GM06990 (cell line): ENCODE results near the gene ERC1.
"Not testable (repeated sequence)": the region's sequence is repeated elsewhere in the genome, so short reads cannot be mapped to it uniquely, and the experiment has no call there.

Experiments
- DNase-seq: peaks from one replicate; pipeline ENCODE4 v3.0.0-alpha.2; 2011; ENCODE audit not compliant: insufficient read length; ENCODE audit errors: extremely low read depth
- H3K27me3 ChIP-seq: replicated peaks from 2 replicates; pipeline ENCODE4 v1.6.0; 2011; ENCODE audit warnings: low read length; ENCODE audit not compliant: control insufficient read depth, insufficient read depth
- H3K36me3 ChIP-seq: 2 replicates; pipeline ENCODE4 v1.5.1; 2011; ENCODE audit warnings: low read length; ENCODE audit not compliant: control insufficient read depth, insufficient read depth
- H3K4me3 ChIP-seq: replicated peaks from 2 replicates; pipeline ENCODE4 v1.5.1; 2011; ENCODE audit warnings: low read depth, mild to moderate bottlenecking, control low read depth, low read length
- CTCF ChIP-seq: IDR thresholded peaks from 2 replicates; pipeline ENCODE4 v1.5.1; 2011; ENCODE audit warnings: low read length, control low read depth, mild to moderate bottlenecking, inconsistent platforms; ENCODE audit not compliant: insufficient read depth, poor library complexity, severe bottlenecking

The ERC1 gene

GRCh38 chr12:1099158-1099557 lies 108.1 kb downstream of the ERC1 start:
- no peaks in the 10 kb centered on the region for H3K27me3 ChIP-seq
- DNase-seq, result peak; percentile 54
- no peaks in the 10 kb centered on the region for H3K36me3 ChIP-seq
- H3K4me3 ChIP-seq, result no peak overlapping the region
- no peak for TF ChIP-seq CTCF

- H3K36me3 ChIP-seq, H3K4me3 ChIP-seq, DNase-seq, H3K27me3 ChIP-seq: not testable (repeated sequence)
These were observed 108.6 kb downstream of the ERC1 start for GRCh38 chr12:1099618-1100017.

GRCh38 chr12:1102115-1102514 lies 111.1 kb downstream of the ERC1 start:
- H3K27me3 ChIP-seq, result no peaks in the 10 kb centered on the region
- no peak overlapping the region for H3K4me3 ChIP-seq
- no peak for TF ChIP-seq CTCF
- no peaks in the 10 kb centered on the region for H3K36me3 ChIP-seq
- no peak for DNase-seq

- Histone ChIP-seq H3K36me3 (no peaks in the 10 kb centered on the region), H3K27me3 (no peaks in the 10 kb centered on the region), H3K4me3 (no peak overlapping the region)
- no peak for DNase-seq
- no peak for TF ChIP-seq CTCF
These were observed 111.9 kb downstream of the ERC1 start for GRCh38 chr12:1102791-1103450.

- TF ChIP-seq CTCF, result no peak
- H3K36me3 ChIP-seq, result no peaks in the 10 kb centered on the region
- no peak overlapping the region for H3K4me3 ChIP-seq
- no peak for DNase-seq
- H3K27me3 ChIP-seq, result no peaks in the 10 kb centered on the region
These were observed 112.6 kb downstream of the ERC1 start for GRCh38 chr12:1103632-1104031.

- no peak overlapping the region for H3K4me3 ChIP-seq
- no peak for TF ChIP-seq CTCF
- no peaks in the 10 kb centered on the region for H3K36me3 ChIP-seq
- H3K27me3 ChIP-seq, result no peaks in the 10 kb centered on the region
- no peak for DNase-seq
These were observed 113.2 kb downstream of the ERC1 start for GRCh38 chr12:1104088-1104800.
